ENCODE data around the gene SMDT1. TPM values are rescaled to one million over a fixed set of nuclear protein-coding genes. Genes with fewer than 3 reads are reported as not detected.
"Not testable (repeated sequence)": the region's sequence is repeated elsewhere in the genome, so short reads cannot be mapped to it uniquely, and the experiment has no call there.

SMDT1 gene
- total and polyA plus RNA-seq, 2 donors (not counting 3 experiments of a cell fraction or from before 2014, with no cell fraction given): 61.2 to 74.2 TPM

- intact Hi-C loops (cut with micrococcal nuclease); H2AFZ ChIP-seq (ENCODE audit: low read depth, low read length); H3K9ac ChIP-seq (replicated peaks; ENCODE audit: extremely low read depth, insufficient read depth, low read length); H3K4me3 ChIP-seq (replicated peaks in 1 of 3; ENCODE audit: insufficient read depth in 1 of 3, low read depth in 1 of 3, low read length in 3 of 3); H3K9me3 ChIP-seq (replicated peaks; ENCODE audit: control insufficient read depth, insufficient read depth, low read length); H4K20me1 ChIP-seq (replicated peaks; ENCODE audit: control insufficient read depth, extremely low read depth, insufficient read depth, low read length); H3K79me2 ChIP-seq (ENCODE audit: control insufficient read depth, insufficient read depth, low read length); FAIRE-seq; H3K27ac ChIP-seq (ENCODE audit: insufficient read depth, low read depth, low read length); H3K9me1 ChIP-seq (replicated peaks; ENCODE audit: control insufficient read depth, extremely low read depth, insufficient read depth, low read length); POLR2A ChIA-PET; BruUV-seq (replicated peaks); DNase-seq (ENCODE audit: low read depth, low spot score); H3K4me2 ChIP-seq (ENCODE audit: insufficient read depth, low read length); dilution Hi-C loops (cut with MboI; ENCODE audit: extremely low pct_ligation_motif_present, low sequenced_read_pairs); H3K4me1 ChIP-seq (ENCODE audit: control insufficient read depth, extremely low read depth, insufficient read depth, low read length); H3K27me3 ChIP-seq (ENCODE audit: control insufficient read depth in 2 of 2, insufficient read depth in 2 of 2, low read length in 2 of 2); H3K36me3 ChIP-seq (ENCODE audit: control insufficient read depth in 2 of 2, extremely low read depth in 1 of 2, insufficient read depth in 2 of 2, low read length in 2 of 2): not testable (repeated sequence)
- CTCF ChIA-PET: interaction anchor here (0.7 kb wide), 1 partner anchor 33 kb away, joined by 3 read pairs; the partner anchor contains the start of gene NDUFA6
These were observed 44.0 kb downstream of the SMDT1 start for GRCh38 chr22:42123529-42123928.

- Histone ChIP-seq H3K27ac (ENCODE audit: insufficient read depth, low read depth, low read length) (no peak overlapping the region), H4K20me1 (replicated peaks; ENCODE audit: control insufficient read depth, extremely low read depth, insufficient read depth, low read length) (no peaks in the 10 kb centered on the region), H3K4me2 (ENCODE audit: insufficient read depth, low read length) (no peak overlapping the region), H3K4me1 (ENCODE audit: control insufficient read depth, extremely low read depth, insufficient read depth, low read length) (no peaks in the 10 kb centered on the region), H3K36me3 (ENCODE audit: control insufficient read depth in 2 of 2, extremely low read depth in 1 of 2, insufficient read depth in 2 of 2, low read length in 2 of 2) (no peaks in the 10 kb centered on the region), H3K9me3 (replicated peaks; ENCODE audit: control insufficient read depth, insufficient read depth, low read length) (no peaks in the 10 kb centered on the region), H3K79me2 (ENCODE audit: control insufficient read depth, insufficient read depth, low read length) (no peaks in the 10 kb centered on the region), H3K27me3 (ENCODE audit: control insufficient read depth in 2 of 2, insufficient read depth in 2 of 2, low read length in 2 of 2) (no peaks in the 10 kb centered on the region), H3K4me3 (replicated peaks in 1 of 3; ENCODE audit: insufficient read depth in 1 of 3, low read depth in 1 of 3, low read length in 3 of 3) (no peak overlapping the region), H2AFZ (ENCODE audit: low read depth, low read length) (no peak overlapping the region), H3K9me1 (replicated peaks; ENCODE audit: control insufficient read depth, extremely low read depth, insufficient read depth, low read length) (no peaks in the 10 kb centered on the region), H3K9ac (replicated peaks; ENCODE audit: extremely low read depth, insufficient read depth, low read length) (no peak overlapping the region)
- CTCF ChIA-PET: no interaction called here
- dilution Hi-C loops (cut with MboI; ENCODE audit: extremely low pct_ligation_motif_present, low sequenced_read_pairs): no loop called here
- no peak for TF ChIP-seq GATA2 (IDR thresholded peaks at IDR 0.05; ENCODE audit: insufficient read depth, insufficient read length, low read depth, low read length)
- no peak for TF ChIP-seq MAX (IDR thresholded peaks at IDR 0.05; ENCODE audit: insufficient read depth, insufficient read length)
- TF ChIP-seq POLR2A (IDR thresholded peaks at IDR 0.05; ENCODE audit: low read depth, low read length): no peak
- TF ChIP-seq POLR2AphosphoS5 (IDR thresholded peaks at IDR 0.05; ENCODE audit: insufficient read depth, low read depth, low read length): no peak
- TF ChIP-seq EZH2 (IDR thresholded peaks at IDR 0.05; ENCODE audit: borderline replicate concordance, low read depth, low read length, severe bottlenecking): no peak
- no peak for TF ChIP-seq JUN (IDR thresholded peaks at IDR 0.05; ENCODE audit: borderline replicate concordance, insufficient read depth, insufficient read length, low read depth)
- no peak for TF ChIP-seq FOS (IDR thresholded peaks at IDR 0.05; ENCODE audit: borderline replicate concordance, insufficient read depth, low read length)
- no peak for TF ChIP-seq CTCF (IDR thresholded peaks at IDR 0.05; ENCODE audit: extremely low read depth in 1 of 2, insufficient read depth in 1 of 2, low read depth in 1 of 2, low read length in 2 of 2)
- no peak for TF ChIP-seq MYC (IDR thresholded peaks at IDR 0.05; ENCODE audit: low read depth, low read length)
- DNase-seq (ENCODE audit: low read depth, low spot score) (no peak), FAIRE-seq (no peak)
- intact Hi-C loops (cut with micrococcal nuclease): no loop called here
- POLR2A ChIA-PET: no interaction called here
- no TSS peak for BruUV-seq (replicated peaks)
These were observed 48.1 kb downstream of the SMDT1 start for GRCh38 chr22:42127606-42128005.

- DNase-seq (ENCODE audit: low read depth, low spot score); H3K4me3 ChIP-seq (replicated peaks in 1 of 3; ENCODE audit: insufficient read depth in 1 of 3, low read depth in 1 of 3, low read length in 3 of 3); H3K9me3 ChIP-seq (replicated peaks; ENCODE audit: control insufficient read depth, insufficient read depth, low read length); H3K79me2 ChIP-seq (ENCODE audit: control insufficient read depth, insufficient read depth, low read length); H3K4me1 ChIP-seq (ENCODE audit: control insufficient read depth, extremely low read depth, insufficient read depth, low read length); BruUV-seq (replicated peaks); POLR2A ChIA-PET; H3K27me3 ChIP-seq (ENCODE audit: control insufficient read depth in 2 of 2, insufficient read depth in 2 of 2, low read length in 2 of 2); FAIRE-seq; H3K9me1 ChIP-seq (replicated peaks; ENCODE audit: control insufficient read depth, extremely low read depth, insufficient read depth, low read length); intact Hi-C loops (cut with micrococcal nuclease); H3K27ac ChIP-seq (ENCODE audit: insufficient read depth, low read depth, low read length); dilution Hi-C loops (cut with MboI; ENCODE audit: extremely low pct_ligation_motif_present, low sequenced_read_pairs); H3K4me2 ChIP-seq (ENCODE audit: insufficient read depth, low read length); H4K20me1 ChIP-seq (replicated peaks; ENCODE audit: control insufficient read depth, extremely low read depth, insufficient read depth, low read length); CTCF ChIA-PET; H2AFZ ChIP-seq (ENCODE audit: low read depth, low read length); H3K9ac ChIP-seq (replicated peaks; ENCODE audit: extremely low read depth, insufficient read depth, low read length); H3K36me3 ChIP-seq (ENCODE audit: control insufficient read depth in 2 of 2, extremely low read depth in 1 of 2, insufficient read depth in 2 of 2, low read length in 2 of 2): not testable (repeated sequence)
These were observed 48.5 kb downstream of the SMDT1 start for GRCh38 chr22:42128007-42128406.
